Measurements from ENCODE around the gene MYH16. TPM values are rescaled to one million over a fixed set of nuclear protein-coding genes. Genes with fewer than 3 reads are reported as not detected.

The MYH16 gene
- total RNA-seq, 2 experiments from 2014 or later: not detected

GRCh38 chr7:99305473-99306260 is 33.0 kb downstream of the MYH16 start:
- no peak overlapping the region for H3K4me3 ChIP-seq (ENCODE audit: low read depth, low read length, poor library complexity, severe bottlenecking)
- BruUV-seq (replicated peaks): no TSS peak
- no peaks in the 10 kb centered on the region for H3K4me1 ChIP-seq (ENCODE audit: insufficient read depth, low read length, poor library complexity, severe bottlenecking)
- no peaks in the 10 kb centered on the region for H3K9me2 ChIP-seq (ENCODE audit: insufficient read depth, low read length)
- no peak overlapping the region for H3K27ac ChIP-seq (ENCODE audit: low read depth, low read length, poor library complexity, severe bottlenecking)
- H3K9me3 ChIP-seq (ENCODE audit: low read length): no peaks in the 10 kb centered on the region
- no peaks in the 10 kb centered on the region for H3K79me2 ChIP-seq (ENCODE audit: insufficient read depth, low read depth, low read length)
- H3K36me3 ChIP-seq (ENCODE audit: insufficient read depth, low read length): no peaks in the 10 kb centered on the region
- H3K4me2 ChIP-seq (ENCODE audit: low read length): no peak overlapping the region
- ChIA-PET CTCF (ENCODE audit: unreplicated experiment) (no interaction called here), POLR2A (interaction anchor here (0.7 kb wide), 1 partner anchor 464 kb away, joined by 3 read pairs; no protein-coding TSS in a partner anchor)
- TF ChIP-seq EZH2phosphoT487 (IDR thresholded peaks at IDR 0.05; ENCODE audit: borderline replicate concordance, low read depth, low read length): no peak
- TF ChIP-seq CTCF (conservative IDR thresholded peaks at IDR 0.05; ENCODE audit: low read length): no peak
- no peaks in the 10 kb centered on the region for H4K20me1 ChIP-seq (ENCODE audit: insufficient read depth, low read length)
- no peak overlapping the region for H2AFZ ChIP-seq (ENCODE audit: low read length)
- intact Hi-C loops (cut with micrococcal nuclease; ENCODE audit: unreplicated experiment): no loop called here
- no peak for DNase-seq (ENCODE audit: low spot score)

GRCh38 chr7:99308461-99309074 is 35.9 kb downstream of the MYH16 start:
- intact Hi-C loops (cut with micrococcal nuclease; ENCODE audit: unreplicated experiment): no loop called here

More at GRCh38 chr7:99308461-99309074, 35.9 kb downstream of the MYH16 start:
- H3K9me3 ChIP-seq (ENCODE audit: low read length): no peaks in the 10 kb centered on the region
- H3K79me2 ChIP-seq (ENCODE audit: insufficient read depth, low read depth, low read length): no peaks in the 10 kb centered on the region
- DNase-seq (ENCODE audit: low spot score): no peak
- H3K4me1 ChIP-seq (ENCODE audit: insufficient read depth, low read length, poor library complexity, severe bottlenecking): no peaks in the 10 kb centered on the region
- H4K20me1 ChIP-seq (ENCODE audit: insufficient read depth, low read length): no peaks in the 10 kb centered on the region
- ChIA-PET POLR2A (no interaction called here), CTCF (ENCODE audit: unreplicated experiment) (interaction anchor here (0.9 kb wide), 1 partner anchor 272 kb away, joined by 3 read pairs; no protein-coding TSS in a partner anchor)
- H3K4me3 ChIP-seq (ENCODE audit: low read depth, low read length, poor library complexity, severe bottlenecking): no peak overlapping the region
- TF ChIP-seq CTCF (conservative IDR thresholded peaks at IDR 0.05; ENCODE audit: low read length) (no peak), EZH2phosphoT487 (IDR thresholded peaks at IDR 0.05; ENCODE audit: borderline replicate concordance, low read depth, low read length) (no peak)
- H3K9me2 ChIP-seq (ENCODE audit: insufficient read depth, low read length): no peaks in the 10 kb centered on the region
- H3K4me2 ChIP-seq (ENCODE audit: low read length): no peak overlapping the region
- H2AFZ ChIP-seq (ENCODE audit: low read length): no peak overlapping the region
- H3K36me3 ChIP-seq (ENCODE audit: insufficient read depth, low read length): no peaks in the 10 kb centered on the region
- H3K27ac ChIP-seq (ENCODE audit: low read depth, low read length, poor library complexity, severe bottlenecking): no peak overlapping the region
- BruUV-seq (replicated peaks): no TSS peak
